WTC11 (cell line): ENCODE results near the gene LRRC32.

Source experiments
- CREB1 ChIP-seq: sonication (generic); formaldehyde crosslinking; IDR thresholded peaks from 2 replicates; pipeline ENCODE4 v1.8.0; 2023; ENCODE audit warnings: mild to moderate bottlenecking, missing genetic modification reagents
- FOXK1 ChIP-seq: sonication (generic); formaldehyde crosslinking; IDR thresholded peaks from 2 replicates; pipeline ENCODE4 v1.8.0; 2022; ENCODE audit warnings: mild to moderate bottlenecking, moderate library complexity, missing genetic modification reagents
- JUN ChIP-seq: sonication (generic); formaldehyde crosslinking; IDR thresholded peaks from 2 replicates; pipeline ENCODE4 v1.8.0; 2023; ENCODE audit warnings: mild to moderate bottlenecking, missing genetic modification reagents
- RELA ChIP-seq: sonication (generic); formaldehyde crosslinking; IDR thresholded peaks from 2 replicates; pipeline ENCODE4 v1.8.1; 2022; ENCODE audit warnings: missing genetic modification reagents, mild to moderate bottlenecking, borderline replicate concordance
- SMAD3 ChIP-seq: sonication (generic); formaldehyde crosslinking; IDR thresholded peaks from 2 replicates; pipeline ENCODE4 v1.8.0; 2022; ENCODE audit warnings: missing genetic modification reagents, mild to moderate bottlenecking, borderline replicate concordance
- TEAD4 ChIP-seq: sonication (generic); formaldehyde crosslinking; IDR thresholded peaks from 2 replicates; pipeline ENCODE4 v1.8.0; 2022; ENCODE audit warnings: mild to moderate bottlenecking, missing genetic modification reagents
- TP53 ChIP-seq: sonication (generic); formaldehyde crosslinking; IDR thresholded peaks from 2 replicates; pipeline ENCODE4 v1.8.1; 2023; ENCODE audit warnings: mild to moderate bottlenecking, missing genetic modification reagents
- TF ChIP-seq, protein P1 (sequence below): sonication (generic); formaldehyde crosslinking; IDR thresholded peaks from 2 replicates; pipeline ENCODE4 v1.8.1; 2022; ENCODE audit warnings: mild to moderate bottlenecking, moderate library complexity, missing genetic modification reagents
- TF ChIP-seq, protein P2 (sequence below): fragments of 200-600 bp; IDR thresholded peaks from 2 replicates; pipeline ENCODE4 v1.8.0; 2022; ENCODE audit warnings: antibody characterized with exemption
- TF ChIP-seq, protein P3 (sequence below): sonication (generic); formaldehyde crosslinking; IDR thresholded peaks from 2 replicates; pipeline ENCODE4 v1.8.1; 2023; ENCODE audit warnings: mild to moderate bottlenecking, missing genetic modification reagents, borderline replicate concordance
- TF ChIP-seq, protein P4 (sequence below): sonication (generic); formaldehyde crosslinking; IDR thresholded peaks from 2 replicates; pipeline ENCODE4 v1.8.0; 2023; ENCODE audit warnings: missing genetic modification reagents, mild to moderate bottlenecking, borderline replicate concordance
- TF ChIP-seq, protein P5 (sequence below): fragments of 250-450 bp; sonication (Bioruptor Pico); IDR thresholded peaks from 2 replicates; pipeline ENCODE4 v2.1.2; 2022; ENCODE audit warnings: mild to moderate bottlenecking, moderate library complexity
- TF ChIP-seq, protein P6 (sequence below): sonication (generic); formaldehyde crosslinking; IDR thresholded peaks from 2 replicates; pipeline ENCODE4 v1.8.1; 2023; ENCODE audit warnings: mild to moderate bottlenecking, missing genetic modification reagents

DNA sequence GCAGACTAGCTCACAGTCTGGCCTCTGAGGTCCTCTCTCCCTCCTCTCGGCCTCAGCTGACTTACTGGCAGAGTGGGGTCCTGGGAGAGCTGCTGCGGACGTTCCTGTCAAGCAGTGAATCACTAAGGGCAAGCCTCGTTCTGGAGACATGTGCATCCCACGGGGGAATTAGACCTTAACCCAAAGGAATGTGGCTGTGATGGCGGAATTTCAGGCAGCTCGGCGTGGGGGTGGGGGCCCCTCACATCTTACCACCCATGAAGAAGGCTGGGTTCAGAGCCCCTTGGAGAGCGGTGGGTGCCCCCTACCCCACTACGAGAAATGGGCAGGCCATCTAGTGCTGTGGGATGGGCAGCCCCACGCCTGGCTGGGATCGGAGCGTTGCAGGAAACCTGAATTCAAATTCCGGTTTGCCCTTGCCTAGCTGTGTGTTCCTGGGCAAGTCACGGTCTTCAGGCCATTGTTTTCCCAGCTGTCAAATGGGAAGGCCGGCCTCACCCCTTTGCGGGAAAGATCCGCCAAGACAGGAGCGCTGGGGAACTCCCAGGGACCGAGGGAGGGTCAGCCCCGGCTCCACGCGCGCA is 554 bp downstream of the LRRC32 start:
- TF ChIP-seq, protein P1, sequence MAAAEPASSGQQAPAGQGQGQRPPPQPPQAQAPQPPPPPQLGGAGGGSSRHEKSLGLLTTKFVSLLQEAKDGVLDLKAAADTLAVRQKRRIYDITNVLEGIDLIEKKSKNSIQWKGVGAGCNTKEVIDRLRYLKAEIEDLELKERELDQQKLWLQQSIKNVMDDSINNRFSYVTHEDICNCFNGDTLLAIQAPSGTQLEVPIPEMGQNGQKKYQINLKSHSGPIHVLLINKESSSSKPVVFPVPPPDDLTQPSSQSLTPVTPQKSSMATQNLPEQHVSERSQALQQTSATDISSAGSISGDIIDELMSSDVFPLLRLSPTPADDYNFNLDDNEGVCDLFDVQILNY (CRISPR knock-in tag), result no peak
- TF ChIP-seq, protein P2, sequence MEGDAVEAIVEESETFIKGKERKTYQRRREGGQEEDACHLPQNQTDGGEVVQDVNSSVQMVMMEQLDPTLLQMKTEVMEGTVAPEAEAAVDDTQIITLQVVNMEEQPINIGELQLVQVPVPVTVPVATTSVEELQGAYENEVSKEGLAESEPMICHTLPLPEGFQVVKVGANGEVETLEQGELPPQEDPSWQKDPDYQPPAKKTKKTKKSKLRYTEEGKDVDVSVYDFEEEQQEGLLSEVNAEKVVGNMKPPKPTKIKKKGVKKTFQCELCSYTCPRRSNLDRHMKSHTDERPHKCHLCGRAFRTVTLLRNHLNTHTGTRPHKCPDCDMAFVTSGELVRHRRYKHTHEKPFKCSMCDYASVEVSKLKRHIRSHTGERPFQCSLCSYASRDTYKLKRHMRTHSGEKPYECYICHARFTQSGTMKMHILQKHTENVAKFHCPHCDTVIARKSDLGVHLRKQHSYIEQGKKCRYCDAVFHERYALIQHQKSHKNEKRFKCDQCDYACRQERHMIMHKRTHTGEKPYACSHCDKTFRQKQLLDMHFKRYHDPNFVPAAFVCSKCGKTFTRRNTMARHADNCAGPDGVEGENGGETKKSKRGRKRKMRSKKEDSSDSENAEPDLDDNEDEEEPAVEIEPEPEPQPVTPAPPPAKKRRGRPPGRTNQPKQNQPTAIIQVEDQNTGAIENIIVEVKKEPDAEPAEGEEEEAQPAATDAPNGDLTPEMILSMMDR, result no peak
- TF ChIP-seq, protein P3, sequence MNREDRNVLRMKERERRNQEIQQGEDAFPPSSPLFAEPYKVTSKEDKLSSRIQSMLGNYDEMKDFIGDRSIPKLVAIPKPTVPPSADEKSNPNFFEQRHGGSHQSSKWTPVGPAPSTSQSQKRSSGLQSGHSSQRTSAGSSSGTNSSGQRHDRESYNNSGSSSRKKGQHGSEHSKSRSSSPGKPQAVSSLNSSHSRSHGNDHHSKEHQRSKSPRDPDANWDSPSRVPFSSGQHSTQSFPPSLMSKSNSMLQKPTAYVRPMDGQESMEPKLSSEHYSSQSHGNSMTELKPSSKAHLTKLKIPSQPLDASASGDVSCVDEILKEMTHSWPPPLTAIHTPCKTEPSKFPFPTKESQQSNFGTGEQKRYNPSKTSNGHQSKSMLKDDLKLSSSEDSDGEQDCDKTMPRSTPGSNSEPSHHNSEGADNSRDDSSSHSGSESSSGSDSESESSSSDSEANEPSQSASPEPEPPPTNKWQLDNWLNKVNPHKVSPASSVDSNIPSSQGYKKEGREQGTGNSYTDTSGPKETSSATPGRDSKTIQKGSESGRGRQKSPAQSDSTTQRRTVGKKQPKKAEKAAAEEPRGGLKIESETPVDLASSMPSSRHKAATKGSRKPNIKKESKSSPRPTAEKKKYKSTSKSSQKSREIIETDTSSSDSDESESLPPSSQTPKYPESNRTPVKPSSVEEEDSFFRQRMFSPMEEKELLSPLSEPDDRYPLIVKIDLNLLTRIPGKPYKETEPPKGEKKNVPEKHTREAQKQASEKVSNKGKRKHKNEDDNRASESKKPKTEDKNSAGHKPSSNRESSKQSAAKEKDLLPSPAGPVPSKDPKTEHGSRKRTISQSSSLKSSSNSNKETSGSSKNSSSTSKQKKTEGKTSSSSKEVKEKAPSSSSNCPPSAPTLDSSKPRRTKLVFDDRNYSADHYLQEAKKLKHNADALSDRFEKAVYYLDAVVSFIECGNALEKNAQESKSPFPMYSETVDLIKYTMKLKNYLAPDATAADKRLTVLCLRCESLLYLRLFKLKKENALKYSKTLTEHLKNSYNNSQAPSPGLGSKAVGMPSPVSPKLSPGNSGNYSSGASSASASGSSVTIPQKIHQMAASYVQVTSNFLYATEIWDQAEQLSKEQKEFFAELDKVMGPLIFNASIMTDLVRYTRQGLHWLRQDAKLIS, result no peak
- TF ChIP-seq JUN (CRISPR knock-in tag), result no peak
- no peak for TF ChIP-seq TEAD4 (CRISPR knock-in tag)
- no peak for TF ChIP-seq TP53 (CRISPR knock-in tag)
- TF ChIP-seq, protein P4, sequence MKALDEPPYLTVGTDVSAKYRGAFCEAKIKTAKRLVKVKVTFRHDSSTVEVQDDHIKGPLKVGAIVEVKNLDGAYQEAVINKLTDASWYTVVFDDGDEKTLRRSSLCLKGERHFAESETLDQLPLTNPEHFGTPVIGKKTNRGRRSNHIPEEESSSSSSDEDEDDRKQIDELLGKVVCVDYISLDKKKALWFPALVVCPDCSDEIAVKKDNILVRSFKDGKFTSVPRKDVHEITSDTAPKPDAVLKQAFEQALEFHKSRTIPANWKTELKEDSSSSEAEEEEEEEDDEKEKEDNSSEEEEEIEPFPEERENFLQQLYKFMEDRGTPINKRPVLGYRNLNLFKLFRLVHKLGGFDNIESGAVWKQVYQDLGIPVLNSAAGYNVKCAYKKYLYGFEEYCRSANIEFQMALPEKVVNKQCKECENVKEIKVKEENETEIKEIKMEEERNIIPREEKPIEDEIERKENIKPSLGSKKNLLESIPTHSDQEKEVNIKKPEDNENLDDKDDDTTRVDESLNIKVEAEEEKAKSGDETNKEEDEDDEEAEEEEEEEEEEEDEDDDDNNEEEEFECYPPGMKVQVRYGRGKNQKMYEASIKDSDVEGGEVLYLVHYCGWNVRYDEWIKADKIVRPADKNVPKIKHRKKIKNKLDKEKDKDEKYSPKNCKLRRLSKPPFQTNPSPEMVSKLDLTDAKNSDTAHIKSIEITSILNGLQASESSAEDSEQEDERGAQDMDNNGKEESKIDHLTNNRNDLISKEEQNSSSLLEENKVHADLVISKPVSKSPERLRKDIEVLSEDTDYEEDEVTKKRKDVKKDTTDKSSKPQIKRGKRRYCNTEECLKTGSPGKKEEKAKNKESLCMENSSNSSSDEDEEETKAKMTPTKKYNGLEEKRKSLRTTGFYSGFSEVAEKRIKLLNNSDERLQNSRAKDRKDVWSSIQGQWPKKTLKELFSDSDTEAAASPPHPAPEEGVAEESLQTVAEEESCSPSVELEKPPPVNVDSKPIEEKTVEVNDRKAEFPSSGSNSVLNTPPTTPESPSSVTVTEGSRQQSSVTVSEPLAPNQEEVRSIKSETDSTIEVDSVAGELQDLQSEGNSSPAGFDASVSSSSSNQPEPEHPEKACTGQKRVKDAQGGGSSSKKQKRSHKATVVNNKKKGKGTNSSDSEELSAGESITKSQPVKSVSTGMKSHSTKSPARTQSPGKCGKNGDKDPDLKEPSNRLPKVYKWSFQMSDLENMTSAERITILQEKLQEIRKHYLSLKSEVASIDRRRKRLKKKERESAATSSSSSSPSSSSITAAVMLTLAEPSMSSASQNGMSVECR (CRISPR knock-in tag), result no peak
- TF ChIP-seq, protein P5, sequence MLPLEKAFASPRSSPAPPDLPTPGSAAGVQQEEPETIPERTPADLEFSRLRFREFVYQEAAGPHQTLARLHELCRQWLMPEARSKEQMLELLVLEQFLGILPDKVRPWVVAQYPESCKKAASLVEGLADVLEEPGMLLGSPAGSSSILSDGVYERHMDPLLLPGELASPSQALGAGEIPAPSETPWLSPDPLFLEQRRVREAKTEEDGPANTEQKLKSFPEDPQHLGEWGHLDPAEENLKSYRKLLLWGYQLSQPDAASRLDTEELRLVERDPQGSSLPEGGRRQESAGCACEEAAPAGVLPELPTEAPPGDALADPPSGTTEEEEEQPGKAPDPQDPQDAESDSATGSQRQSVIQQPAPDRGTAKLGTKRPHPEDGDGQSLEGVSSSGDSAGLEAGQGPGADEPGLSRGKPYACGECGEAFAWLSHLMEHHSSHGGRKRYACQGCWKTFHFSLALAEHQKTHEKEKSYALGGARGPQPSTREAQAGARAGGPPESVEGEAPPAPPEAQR (CRISPR knock-in tag), result no peak
- TF ChIP-seq CREB1 (CRISPR knock-in tag), result no peak
- no peak for TF ChIP-seq RELA
- TF ChIP-seq, protein P6, sequence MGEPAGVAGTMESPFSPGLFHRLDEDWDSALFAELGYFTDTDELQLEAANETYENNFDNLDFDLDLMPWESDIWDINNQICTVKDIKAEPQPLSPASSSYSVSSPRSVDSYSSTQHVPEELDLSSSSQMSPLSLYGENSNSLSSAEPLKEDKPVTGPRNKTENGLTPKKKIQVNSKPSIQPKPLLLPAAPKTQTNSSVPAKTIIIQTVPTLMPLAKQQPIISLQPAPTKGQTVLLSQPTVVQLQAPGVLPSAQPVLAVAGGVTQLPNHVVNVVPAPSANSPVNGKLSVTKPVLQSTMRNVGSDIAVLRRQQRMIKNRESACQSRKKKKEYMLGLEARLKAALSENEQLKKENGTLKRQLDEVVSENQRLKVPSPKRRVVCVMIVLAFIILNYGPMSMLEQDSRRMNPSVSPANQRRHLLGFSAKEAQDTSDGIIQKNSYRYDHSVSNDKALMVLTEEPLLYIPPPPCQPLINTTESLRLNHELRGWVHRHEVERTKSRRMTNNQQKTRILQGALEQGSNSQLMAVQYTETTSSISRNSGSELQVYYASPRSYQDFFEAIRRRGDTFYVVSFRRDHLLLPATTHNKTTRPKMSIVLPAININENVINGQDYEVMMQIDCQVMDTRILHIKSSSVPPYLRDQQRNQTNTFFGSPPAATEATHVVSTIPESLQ (CRISPR knock-in tag), result no peak
- TF ChIP-seq FOXK1 (CRISPR knock-in tag), result no peak
- no peak for TF ChIP-seq SMAD3 (CRISPR knock-in tag)
